ENCODE measurements around the gene RCOR2.
"Not testable (repeated sequence)": the region's sequence is repeated elsewhere in the genome, so short reads cannot be mapped to it uniquely, and the experiment has no call there.

The RCOR2 gene

DNA sequence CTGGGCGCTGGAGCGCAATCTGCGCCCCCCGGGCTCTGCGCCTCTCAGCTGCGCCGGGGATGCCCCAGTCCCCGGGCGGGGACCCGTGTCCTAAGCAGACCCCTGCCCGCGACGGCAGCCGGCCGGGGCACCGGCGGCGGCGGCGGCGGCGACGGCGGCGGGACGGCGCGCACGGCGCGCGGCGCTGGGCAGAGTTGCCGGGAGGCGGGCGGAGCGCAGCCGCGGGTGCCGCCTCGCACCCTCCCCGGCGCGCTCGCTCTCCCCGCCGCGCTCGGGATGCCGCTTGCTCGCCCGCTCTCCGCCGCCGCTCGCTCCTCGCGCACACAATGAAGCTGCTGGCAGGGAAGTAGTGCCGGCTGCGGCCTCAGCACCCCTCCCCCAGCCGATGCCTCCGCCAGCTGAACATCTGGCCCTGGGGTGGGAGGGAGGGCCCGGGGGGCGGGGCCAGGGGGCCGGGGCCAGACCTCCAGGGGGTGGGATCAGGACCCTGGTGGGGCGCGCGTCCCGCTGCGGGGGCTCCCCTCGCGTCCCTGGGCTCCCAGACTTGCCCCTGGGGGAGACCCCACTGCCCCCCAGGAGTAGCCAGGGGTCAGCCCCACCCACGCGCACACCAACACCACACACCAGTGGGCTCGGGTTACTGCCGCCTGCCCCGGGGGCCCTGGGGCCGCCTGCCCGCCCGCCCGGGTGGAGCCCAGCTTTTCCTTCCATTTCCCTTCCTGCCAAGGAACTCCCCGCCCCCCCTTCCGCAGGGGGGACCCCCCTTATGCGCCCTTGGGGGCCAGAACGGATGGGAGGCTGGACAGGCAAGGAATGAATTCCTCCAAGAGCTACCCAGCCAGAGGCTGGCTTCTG is at the start of gene RCOR2:
Gene RCOR2, minus strand, starts transcription at position 328 of the 855 bp plus-strand sequence. CDS start 708 bp downstream, outside the sequence.
- DNase-seq: no peak

DNA sequence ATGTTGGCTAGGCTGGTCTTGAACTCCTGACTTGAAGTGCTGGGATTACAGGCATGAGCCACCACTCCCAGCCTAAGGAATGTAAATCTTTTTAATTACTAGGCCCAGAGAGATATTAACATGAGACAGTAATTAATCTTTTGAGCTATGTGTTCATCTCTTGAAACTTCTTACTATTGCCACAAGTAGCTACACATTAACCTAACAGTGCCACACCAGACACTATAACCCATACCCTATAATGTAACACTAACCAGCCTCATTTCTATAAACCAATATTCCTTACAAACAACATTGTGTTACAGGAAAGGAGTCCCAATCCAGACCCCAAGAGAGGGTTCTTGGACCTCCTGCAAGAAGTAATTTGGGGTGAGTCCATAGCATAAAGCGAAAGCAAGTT is 49.5 kb upstream of the RCOR2 start:
- DNase-seq: no peak

DNA sequence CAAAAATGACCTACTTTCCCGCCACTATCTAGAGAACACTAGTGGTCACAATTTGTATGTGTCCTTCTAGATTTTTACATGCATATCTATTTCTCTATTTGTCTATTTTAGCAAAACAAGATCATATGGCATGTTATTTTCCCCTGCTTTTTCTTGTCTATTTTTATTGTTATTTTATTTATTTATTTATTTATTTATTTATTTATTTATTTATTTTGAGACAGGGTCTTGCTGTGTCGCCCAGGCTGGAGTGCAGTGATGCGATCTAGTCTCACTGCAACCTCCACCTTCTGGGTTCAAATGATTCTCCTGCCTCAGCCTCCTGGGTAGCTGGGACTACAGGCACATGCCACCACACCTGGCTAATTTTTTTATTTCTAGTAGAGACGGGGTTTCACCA is 46.9 kb upstream of the RCOR2 start:
- not testable (repeated sequence) for DNase-seq

DNA sequence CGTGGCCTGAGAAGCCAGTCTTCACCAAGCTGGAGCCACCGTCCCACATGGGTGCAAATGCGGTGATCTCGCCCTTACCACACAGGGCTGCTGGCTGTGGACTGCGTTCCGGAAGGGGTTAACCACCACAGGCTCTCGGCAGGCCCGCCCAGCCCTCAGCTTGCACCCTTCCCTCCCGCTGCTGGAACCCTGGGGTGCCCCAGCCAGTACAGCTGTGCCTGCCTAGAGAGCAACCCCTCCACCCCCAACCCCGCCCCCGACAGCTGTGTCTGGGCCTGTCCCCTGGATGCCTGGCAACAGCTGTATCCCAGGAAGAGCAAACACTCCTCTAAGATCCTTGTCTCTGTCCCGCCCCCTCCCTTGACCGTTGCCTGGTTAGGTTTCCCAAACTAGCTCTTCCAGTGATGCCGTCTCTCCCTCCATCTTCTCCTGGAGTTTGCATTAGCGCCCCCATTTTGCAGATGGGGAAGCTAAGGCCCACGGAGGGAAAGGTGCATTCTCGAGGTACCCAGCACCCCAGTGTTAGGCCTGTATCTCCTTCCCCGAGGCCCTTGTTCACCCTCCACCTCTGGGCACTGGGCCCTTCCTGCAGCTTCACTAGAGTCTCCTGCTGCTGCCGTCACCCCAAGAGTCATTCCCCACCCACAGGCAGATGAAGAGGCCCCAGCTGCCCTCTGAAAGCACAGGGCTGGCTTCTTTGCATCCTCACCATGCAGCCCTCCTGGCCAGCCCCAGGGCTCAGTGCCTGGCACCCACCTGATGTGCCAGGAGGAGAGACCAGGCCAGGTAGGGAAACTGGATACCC is 44.8 kb upstream of the RCOR2 start:
- no peak for DNase-seq

DNA sequence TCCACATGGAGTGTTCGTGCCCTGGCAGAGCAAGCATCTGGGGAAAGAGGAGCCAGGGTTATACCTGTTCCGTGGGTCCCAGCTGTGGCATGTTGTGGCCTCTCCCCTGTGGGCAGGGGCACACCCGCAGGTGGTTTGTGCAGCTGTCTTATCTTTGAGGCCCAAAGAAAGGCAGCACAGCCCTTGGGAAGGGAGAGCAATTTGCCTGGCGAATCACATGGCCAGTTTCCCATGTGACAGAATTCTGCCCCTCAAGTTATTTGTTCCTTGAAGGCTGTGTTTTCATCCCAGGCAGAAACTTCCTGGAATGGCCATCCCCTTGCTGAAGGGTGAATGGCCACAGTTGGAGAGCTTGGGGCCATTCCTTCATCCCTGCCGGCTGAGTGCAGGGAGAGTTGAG is 41.0 kb upstream of the RCOR2 start:
- DNase-seq: no peak

DNA sequence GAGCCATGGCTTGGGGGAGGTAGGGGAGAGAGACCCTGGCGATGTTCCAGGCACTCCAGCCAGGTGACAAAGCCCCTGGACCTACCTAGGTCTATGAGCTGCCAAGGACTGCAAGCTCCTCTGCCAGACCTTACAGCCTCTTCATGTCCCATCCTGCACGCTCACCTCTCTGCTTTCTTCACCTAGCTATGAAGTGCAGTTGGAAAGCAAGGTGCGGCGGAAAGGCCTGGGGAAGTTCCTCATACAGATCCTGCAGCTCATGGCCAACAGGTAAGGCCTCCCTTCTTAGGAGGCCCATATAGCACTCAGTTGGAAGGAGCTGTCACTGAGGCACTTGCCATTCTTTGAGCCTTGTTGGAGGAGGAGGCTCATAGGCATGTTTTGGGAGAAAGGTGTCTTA is 35.6 kb upstream of the RCOR2 start:
- no peak for DNase-seq

DNA sequence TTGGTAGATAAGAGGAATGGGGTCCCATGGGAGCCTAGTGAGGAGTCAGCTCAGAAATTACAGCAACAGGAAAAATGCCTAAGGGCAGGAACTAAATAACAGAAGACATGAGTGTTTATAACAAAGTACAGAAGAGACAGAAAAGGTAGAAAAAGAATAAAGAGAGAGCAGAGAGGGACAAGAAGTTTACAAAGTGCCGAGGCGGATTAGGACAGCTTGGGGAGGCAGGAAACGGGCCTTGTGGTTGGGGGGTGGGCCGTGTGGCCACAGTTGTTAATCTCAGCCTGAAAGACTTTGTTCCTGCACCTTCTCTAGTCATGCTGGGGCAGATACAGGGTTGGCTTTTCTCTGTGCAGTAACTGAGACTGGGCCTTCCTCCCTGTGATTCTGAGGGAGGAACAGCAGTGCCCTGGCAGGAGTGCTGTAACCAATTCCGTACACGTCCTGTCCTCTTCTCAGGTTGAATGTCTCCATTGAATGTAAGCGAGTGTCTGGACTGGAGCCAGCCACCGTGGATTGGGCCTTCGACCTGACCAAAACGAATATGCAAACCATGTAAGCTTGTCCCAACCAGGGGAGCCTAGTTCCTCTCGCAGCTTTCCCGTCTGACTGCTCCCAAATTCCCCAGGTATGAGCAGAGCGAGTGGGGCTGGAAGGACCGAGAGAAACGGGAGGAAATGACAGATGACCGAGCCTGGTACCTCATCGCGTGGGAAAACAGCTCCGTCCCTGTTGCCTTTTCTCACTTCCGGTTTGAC is 35.0 kb upstream of the RCOR2 start:
- DNase-seq: no peak

DNA sequence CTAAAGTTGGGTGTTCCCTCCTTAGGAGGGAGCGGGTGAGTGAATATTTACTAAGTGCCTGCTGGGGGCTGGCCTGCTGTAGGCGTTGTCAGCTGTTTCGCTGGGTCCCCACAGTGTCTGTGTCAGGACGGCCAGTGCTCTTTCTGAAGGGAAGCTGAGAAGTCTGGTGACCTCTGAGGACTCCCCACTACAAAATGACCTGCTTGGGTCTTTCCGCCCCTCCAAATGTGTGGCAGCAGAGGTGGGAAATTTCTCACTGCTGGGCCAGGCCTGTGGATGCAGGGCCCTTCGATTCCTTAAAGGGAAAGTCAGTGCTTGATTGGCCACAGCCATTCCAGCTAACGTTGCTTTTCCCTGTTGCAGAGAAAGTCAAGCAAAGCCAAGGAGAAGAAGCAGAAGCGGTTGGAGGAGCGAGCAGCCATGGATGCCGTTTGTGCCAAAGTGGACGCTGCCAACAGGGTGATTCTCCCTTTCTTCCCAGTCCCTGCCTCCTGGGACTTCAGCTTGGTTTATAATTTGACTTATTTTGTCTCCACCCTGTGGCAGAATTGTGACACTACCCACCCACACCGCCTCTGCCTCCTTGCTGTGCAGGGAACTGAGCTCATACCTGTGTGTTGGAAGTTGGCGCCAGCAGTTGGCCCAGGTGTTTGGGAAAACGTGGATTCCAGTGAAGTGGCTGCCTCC is 28.7 kb upstream of the RCOR2 start:
- DNase-seq: no peak

DNA sequence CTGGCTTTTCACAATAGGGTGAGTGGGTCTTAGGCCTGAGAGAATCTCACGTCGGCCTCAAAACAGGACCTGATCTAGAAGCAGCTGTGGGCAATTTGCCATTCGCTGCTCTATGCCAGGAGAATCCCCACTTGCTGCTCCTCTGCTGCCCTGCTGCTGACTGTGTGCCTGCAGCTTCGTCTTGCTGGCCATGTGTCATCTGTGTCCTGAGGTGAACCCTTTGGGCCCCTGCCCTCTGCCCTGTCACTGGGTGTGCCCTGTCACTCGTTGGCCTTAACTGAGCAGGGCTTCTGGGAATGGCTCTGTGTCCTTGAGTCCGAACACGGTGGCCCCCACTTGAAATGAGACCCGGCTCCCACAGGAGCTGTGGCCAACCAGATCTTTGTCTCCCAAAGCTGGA is 28.0 kb upstream of the RCOR2 start:
- DNase-seq: no peak

DNA sequence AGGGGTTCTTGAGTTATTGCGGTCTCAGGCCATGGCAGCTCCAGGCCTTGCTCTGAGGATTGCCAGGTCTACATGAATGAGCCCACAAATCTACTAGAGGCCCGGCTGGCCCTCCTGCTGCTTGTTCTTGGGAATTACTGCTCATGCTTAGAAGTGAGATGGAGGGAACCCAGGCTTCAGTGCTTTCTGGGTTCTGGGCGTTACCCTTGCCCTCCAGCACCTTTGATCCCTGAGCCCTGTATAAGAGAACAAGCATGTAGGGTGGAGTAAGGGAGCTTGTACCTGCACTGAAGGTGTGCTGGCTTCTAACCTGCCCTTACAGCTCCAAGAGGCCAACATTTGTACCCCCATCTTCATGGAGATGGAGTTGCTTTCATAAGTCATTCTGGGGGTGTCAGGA is 25.8 kb upstream of the RCOR2 start:
- DNase-seq: no peak

DNA sequence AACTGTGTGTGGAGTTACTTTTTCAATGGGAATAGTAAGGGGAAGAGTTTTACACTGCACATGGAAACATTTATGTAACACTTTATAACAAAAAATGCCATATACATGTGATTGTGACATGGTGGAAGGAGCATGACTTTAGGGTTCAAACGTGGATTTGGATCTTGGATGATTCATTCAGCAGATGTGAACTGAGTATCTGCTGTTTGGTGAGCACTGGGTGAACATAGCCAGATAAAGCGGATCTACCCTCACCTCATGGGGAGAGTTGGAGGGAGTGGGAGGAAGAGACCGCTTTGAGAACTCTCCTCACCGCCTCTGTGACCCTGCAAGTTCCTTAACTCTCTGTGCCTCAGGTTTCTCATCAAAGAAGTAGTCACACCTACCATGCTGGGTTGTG is 24.9 kb upstream of the RCOR2 start:
- no peak for DNase-seq

DNA sequence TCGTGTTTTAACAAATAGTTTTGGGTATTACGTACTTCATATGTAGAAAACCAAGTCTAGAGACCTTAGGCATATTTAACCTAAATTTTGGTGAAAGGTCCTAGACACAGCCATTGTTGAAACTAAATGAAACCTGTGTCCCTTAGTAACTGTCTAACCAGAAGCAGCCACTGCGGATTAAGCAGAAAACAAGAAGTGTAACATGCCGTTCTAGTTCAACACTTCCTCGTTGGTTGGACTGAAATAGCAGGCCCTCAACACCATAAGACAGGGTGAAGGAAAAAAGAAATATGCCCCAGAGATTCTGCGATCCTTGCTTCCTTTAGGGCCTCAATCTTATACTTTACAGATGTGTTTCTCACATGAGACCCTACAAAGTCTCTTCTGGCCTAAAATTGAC is 23.8 kb upstream of the RCOR2 start:
- no peak for DNase-seq

DNA sequence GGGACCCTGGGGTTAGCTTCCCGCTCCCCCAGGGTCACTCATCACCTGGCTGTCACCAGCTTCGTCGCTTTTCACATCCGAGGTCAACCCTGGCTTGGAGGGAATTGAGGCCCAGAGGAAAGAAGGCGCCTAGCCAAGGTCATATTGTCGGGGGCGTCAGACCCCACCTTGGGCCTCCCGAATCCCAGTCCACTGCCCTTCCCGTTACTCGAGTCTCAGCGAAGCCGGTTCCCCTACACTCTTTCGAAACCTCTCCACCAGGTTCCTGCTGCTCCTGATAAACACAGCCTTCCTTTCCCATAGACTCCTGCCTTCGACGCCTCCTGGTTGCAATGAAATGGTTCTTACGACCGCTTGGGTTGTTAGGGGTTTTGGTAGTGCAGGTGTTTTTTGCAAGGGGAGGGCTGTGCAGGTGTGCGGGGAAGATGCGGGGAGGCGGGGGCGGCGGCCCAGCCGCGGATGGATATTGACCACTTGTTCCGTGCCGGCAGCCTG is 22.5 kb upstream of the RCOR2 start:
- DNase-seq: no peak

DNA sequence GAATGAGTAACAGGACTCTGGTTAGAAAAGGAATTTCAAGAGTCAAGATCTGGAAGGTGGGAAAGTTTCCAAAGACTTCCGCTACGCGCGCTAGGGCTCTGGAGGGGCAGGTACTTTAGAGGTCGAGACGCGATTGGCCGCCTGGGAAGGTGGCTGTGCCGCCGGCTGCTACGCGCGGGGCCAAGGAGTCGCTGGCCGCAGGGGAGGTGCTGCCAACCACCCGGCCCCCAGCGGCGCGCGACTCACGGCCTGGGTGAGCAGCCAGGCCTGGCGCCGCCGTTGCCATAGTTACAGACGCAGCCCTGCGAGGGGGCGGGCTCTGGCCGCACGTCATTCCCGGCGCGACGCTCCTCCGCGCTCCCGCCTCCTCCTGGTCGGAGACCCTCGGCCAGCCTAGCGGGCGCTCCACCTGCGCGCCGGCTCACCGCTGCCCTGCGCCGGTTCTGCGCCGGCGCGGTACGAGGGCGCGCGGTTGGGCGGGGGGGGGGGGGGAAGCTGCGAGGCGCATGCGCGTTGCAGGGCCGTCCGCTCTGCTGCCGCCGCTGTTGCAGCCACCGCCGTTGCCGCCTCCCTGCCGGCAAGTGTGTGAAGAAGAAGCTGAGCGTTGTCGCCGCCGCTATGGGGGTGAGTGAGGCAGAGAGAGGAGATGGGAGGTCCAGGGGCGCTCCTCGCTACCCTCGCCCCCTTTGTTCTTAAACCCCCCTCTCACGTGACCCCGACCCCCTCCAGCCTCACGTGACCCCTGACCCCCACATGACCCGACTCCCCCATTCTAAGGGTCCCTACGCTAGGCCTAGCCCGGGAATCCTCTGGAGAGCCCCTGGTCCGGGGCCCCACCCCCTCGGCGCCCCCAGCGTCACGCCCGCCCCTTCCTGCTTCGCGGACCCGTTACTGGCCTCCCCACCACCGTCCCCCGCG is 21.8 kb upstream of the RCOR2 start, which contains the start of gene NAA40:
Gene NAA40, plus strand, starts transcription at position 524 of the 918 bp plus-strand sequence. Its CDS starts 95 bp downstream, at position 619.
- DNase-seq: peak; percentile 85

DNA sequence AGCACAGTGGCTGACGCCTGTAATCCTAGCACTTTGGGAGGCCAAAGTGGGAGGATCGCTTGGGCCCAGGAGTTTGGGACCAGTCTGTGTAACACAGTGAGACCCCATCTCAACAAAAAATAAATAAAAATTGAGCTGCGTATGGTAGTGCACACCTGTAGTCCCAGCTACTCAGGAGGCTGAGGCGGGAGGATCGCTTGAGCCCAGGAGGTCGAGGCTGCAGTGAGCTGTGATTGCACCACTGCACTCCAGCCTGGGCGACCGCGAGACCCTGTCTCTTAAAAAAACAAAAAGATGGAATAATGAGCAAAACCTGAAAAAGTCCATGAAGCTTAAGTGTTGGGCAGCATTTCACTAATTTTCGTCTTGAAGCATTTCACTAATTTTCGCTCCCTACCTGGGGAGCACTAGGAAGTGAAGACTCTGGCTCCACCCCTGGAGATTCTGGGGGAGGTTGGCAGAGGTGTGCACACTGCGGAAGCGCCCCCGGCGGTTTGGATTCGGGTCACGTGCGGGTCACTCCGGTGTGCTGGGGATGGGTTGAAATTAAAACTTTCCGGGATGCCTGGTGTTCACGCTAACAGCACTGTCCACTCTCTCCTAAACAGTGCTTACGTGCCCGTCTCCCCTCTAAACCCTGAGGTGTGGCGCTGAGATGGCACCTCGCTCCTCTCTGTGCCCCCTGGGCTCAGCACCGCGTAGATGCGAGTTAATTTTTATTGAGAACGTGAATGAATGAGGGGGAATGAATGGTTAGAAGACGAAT is 20.9 kb upstream of the RCOR2 start:
- DNase-seq: no peak

DNA sequence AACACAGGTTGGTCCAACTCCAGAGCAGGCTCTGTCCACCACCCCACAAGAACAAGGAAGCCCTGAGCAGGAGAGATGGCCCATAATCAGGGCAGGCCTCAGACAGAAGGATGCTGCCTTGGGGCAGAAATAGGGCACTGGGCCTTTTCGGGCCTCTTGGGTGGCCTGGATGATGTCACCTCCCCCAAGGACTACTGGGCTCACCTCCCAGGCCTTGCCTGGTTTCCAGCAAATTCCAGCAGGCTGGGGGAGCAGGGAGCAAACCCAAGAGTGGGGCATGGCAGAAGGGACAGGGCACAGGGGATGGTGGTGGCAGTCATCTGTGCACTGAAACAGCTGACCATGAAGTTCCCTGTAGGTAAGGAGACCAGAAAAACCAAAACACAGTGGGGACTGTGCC is 16.5 kb upstream of the RCOR2 start:
- DNase-seq: no peak

DNA sequence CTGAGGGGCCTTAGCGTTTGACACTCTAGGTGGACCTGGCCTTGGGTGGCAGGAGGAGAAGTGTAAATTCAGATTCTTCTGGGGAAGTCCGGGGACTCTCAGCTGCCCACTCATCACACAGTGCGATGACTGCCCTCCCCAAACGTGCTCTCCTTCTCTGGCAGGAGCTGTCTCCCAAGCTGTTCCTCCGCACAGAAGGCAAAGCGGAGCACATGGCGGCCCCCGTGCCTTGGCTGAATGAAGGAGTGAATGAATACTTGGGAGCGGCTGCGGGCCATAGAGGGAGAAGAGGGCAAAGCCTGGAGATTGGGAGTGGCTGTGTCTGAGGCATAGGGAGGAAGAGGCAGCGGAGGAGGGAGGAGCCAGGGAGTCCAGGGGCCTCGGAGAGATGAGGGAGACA is 14.9 kb upstream of the RCOR2 start:
- no peak for DNase-seq

DNA sequence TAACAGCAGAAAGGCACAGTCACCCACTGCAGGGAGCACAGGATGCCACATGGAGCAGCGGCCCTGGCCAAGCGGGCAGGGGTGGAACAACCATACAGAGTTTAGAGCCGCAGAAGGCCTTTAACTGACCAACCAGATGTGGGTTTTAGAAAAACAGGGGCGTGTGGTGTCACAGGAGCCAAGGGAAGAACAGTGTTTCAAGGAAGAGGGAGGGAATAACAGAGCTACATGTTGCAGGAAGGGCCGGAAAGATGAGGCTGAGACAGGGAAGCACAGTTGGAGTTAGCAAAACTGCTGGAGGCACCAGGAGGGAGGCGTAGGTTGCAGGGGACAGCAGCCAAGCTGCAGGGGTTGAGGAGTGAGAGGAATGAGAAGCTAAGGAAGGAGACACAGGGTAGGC is 14.1 kb upstream of the RCOR2 start:
- DNase-seq: no peak

DNA sequence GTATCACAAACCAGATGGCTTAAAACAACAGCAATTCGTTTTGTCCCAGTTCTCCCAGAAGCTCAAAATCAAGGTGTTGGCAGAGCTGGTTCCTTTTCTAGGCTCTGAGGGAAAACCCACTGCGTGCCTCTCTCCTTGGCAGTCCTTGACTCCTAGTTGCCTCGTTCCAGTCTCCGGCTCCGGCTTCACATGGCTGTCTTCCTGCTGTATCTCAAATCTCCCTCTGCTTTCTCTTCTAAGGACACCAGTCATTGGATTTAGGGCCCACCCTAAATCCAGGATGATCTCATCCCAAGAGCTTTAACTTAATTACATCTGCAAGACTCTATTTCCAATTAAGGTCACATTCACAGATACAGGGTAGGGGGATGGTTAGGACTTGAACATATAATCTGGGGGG is 12.7 kb upstream of the RCOR2 start:
- no peak for DNase-seq

DNA sequence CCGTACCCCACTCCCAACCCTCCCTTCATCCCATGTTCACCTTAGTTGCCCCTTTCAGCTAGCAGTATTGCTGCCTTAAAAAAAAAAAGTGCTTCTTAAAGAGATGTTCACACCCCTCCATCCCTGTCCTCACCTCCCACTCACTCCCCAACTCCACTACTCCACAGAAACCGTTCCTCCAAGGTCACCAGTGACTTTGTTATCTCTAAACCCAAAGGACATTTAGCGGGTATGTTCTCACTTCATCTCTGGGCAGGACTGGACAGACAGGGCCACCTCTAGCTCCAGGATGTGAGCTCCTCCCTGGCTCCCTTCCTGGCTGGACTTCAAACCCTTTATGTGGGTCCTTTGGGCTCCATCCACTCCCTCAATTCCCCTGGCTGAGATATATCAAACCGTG is 6.4 kb upstream of the RCOR2 start:
- DNase-seq: no peak
